Measurements from ENCODE around the gene RALGAPA2.

DNA sequence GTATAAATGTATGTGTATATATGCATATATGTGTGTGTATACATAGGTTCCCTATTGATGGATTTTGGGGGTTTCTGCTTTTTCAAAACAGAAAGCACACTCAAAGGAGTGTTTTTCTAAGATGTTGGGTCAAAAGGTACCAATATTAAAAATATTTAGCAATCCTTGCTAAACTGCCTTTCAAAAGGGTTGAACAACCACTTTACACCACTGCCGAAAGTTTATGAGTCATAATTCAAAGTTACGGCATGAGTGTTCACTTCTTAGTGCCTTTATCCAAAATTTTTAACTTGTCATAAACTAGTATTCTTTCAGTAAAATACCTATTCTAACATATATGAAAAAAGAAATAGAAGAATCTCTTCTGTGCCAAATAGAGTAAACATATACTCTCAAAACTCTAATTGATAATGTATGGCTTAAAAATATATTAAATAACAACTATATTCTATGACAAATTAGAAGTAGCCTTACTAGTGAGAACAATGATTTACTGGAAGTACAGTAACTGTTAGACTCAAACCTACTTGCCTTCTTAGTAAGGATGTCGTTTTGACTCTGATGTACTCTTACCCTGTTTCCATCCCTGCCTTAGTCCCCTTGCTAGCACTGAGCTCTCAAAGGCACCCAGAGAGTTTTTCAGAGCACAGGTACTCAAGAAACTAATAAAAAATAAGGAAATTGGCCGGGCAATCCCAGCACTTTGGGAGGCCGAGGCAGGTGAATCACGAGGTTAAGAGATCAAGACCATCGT, 208.5 kb downstream of the RALGAPA2 start:
- TF ChIP-seq CTCF (IDR thresholded peaks at IDR 0.05) (no peak), SIN3A (IDR thresholded peaks at IDR 0.05; ENCODE audit: borderline replicate concordance, insufficient read depth, low read depth, low read length) (no peak), TCF7L2 (IDR thresholded peaks at IDR 0.05; ENCODE audit: low read depth, low read length) (no peak), REST (IDR thresholded peaks at IDR 0.05; ENCODE audit: insufficient read depth in 1 of 2, low read depth in 2 of 2, low read length in 1 of 2) (no peak)

All from Panc1 (cell line).